GM18858 (cell line): Measurements from ENCODE around the gene CDH6.

Source experiments
- ATAC-seq: cut with Tn5 transposase; IDR thresholded peaks from one replicate; pipeline ENCODE4 v1.9.1; 2021; ENCODE audit not compliant: unreplicated experiment

CDH6 gene

DNA sequence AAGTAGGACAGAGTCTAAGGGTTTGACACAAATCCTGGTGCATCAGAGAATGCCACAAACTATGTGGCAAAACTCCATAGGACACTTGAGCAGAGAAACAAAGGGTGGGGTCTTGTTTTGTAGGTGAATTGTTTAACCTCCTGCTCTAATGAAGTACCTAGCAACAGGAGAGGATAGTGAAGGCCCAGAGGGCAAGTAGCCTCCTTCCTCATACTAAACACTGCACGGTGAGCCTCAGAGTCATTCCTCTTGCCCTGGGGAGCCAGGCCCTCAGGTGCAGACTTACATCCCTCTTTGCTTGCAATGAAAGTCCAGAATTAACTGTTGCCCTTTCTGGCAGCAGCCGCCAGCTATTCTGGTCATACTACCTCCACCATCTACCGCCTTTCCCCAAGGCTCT, 172.3 kb downstream of the CDH6 start:
- ATAC-seq = no peak

DNA sequence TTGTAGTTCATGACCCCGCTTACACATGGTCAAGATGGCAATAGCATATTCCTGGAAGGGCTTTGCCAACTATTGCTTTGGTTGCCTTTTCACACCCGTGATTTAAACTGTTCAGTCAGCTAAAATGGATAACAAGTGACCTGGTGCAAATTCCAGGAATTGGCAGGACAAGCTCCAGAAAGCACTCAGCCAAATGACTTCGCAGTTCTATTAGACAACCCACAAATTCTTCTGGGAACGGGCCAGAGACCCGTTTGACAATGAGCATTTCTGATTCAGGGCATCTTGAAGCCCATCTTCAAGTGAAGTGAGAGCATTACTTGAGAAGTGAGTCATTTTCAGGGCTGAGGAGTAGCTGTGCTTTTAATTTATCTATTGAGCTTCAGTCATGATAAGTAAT, 173.5 kb downstream of the CDH6 start:
- ATAC-seq = no peak

DNA sequence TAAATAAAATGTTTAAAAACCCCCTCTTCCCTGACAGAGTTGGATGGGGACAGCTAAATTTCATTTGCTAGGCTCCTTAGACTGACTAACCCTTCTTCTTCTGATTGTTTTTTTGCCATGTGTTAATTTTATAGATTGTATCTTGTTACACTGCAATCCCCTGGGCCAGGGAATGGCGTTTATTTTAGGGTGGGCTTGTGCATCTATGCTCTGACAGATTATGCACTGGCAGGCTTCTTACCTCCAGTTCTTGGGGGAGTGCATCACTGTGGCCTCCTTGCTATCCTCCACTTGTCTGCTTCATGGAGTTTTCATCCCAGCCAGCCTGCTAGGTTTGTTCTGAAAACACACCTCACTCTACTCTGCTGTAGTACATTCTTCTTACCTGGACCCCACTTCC, 178.6 kb downstream of the CDH6 start:
- ATAC-seq = no peak

DNA sequence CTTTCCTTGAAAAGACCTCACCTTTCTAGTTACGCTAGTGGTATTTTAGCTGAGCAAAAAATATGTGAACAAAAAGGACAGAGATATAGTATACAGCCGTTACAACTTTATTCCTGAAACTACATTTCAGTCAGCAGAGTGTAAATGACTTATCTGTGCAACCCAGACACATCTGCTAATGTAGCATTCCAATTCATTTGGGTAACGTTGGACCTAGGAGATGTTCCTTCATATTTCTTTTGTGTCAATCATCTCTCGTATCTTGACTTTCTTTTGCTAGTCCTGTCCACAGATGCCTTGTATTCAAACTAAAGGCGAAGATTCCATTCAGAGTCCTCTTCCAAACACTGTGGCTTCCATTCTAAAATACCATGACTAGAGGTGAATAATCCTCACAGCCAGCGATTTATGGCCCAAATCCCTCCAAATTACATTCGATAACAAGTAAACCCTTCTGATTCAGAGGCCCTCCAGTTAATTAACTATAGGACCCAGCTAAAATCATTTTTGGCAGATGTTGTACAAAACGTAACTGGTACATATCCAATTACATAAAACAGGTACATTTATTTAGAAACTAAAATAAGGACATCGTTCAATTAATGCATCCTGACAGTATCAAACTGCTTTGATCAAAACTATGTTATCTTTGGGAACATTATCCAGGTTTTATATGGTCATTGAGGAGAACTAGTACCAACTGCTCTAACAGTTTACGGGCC, 182.7 kb downstream of the CDH6 start:
- ATAC-seq = no peak

DNA sequence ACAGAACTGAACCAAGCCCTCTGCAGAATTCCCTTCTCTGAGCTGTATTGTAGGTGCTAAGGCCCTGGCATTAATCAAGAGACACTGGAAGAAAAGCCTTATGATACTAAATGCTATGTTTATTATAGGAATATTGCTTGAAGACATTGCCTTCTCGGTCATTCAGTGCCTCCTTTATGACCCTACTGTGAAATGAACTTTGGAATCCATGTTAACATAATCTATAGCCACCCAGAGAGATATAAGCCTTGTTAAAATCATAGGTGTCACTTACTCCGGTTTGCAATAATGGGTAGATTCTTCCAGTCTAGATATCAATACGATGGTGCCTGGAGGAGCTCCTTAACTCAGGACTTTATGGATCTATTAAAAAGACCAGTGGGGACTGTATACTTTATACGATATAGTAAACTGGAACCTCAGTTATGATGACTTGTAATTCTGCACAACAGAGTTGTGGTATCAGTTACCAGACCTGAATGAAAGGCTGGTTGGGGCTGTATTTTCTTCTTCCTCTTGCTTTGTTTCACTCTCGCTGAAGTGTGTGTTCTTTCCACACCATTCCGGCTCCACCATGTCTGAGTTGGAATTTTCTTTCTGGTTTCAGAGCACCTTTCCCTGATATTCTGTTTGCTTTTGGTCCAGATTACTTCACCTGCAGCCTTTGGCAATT, 183.9 kb downstream of the CDH6 start:
- ATAC-seq = no peak

DNA sequence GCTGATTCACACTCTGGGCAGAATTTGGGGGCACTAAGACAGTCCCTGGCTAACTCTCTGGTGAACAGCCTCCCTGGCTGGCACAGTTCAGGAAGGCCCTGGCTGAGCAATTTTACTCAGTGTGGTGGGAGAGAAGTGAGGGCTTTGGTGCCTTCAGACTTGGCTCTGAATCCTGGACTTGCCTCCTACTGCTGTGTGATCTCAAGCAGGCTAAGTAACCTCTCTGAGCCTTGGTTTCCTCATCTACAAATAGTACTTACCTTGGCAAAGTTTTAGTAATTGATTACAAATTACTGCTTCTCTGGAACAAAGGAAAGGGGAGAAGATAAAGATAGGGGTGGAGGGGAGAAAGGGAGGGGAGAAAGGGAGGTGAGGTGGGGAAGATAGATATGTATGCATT, 184.7 kb downstream of the CDH6 start:
- ATAC-seq = no peak
